Astrocyte (in vitro differentiated cells and primary cell): ENCODE results near the gene FAM135A. TPM values are rescaled to one million over a fixed set of nuclear protein-coding genes. Genes with fewer than 3 reads are reported as not detected.
A peak's percentile ranks its signal among the peaks of the same experiment; 100 is the strongest.

Experiments used
- DNase-seq: peaks from one replicate; pipeline ENCODE4 v3.0.0-alpha.2; 2010; ENCODE audit warnings: low read depth
- FAIRE-seq: peaks from 2 replicates; lab custom pipeline; 2011; peaks lifted over from hg19 to GRCh38; lab: Jason Lieb, UNC
- H2AFZ ChIP-seq: 2 replicates; pipeline ENCODE4 v1.6.0; 2012; ENCODE audit warnings: low read depth, low read length, inconsistent platforms
- H3K27ac ChIP-seq: 2 replicates; pipeline ENCODE4 v1.5.1; 2011; ENCODE audit warnings: low read depth, low read length, inconsistent platforms
- H3K27me3 ChIP-seq: 2 replicates; pipeline ENCODE4 v1.6.0; 2011; ENCODE audit warnings: low read length, inconsistent platforms; ENCODE audit not compliant: insufficient read depth
- H3K36me3 ChIP-seq: 2 replicates; pipeline ENCODE4 v1.5.1; 2011; ENCODE audit warnings: low read length, inconsistent platforms; ENCODE audit not compliant: insufficient read depth
- H3K4me1 ChIP-seq: 2 replicates; pipeline ENCODE4 v1.5.1; 2011; ENCODE audit warnings: low read length, inconsistent platforms; ENCODE audit not compliant: insufficient read depth
- H3K4me2 ChIP-seq: 2 replicates; pipeline ENCODE4 v1.6.0; 2012; ENCODE audit warnings: low read length, inconsistent platforms
- H3K4me3 ChIP-seq: 2 replicates; pipeline ENCODE4 v1.5.1; 2011; ENCODE audit warnings: low read depth, mild to moderate bottlenecking, low read length, inconsistent platforms; ENCODE audit not compliant: insufficient read depth
- H3K79me2 ChIP-seq: 2 replicates; pipeline ENCODE4 v1.6.0; 2012; ENCODE audit warnings: mild to moderate bottlenecking, low read length, inconsistent platforms; ENCODE audit not compliant: insufficient read depth
- H3K9ac ChIP-seq: 2 replicates; pipeline ENCODE4 v1.6.0; 2012; ENCODE audit warnings: mild to moderate bottlenecking, low read length, inconsistent platforms
- H3K9me3 ChIP-seq: 2 replicates; pipeline ENCODE4 v1.5.1; 2012; ENCODE audit warnings: low read depth, mild to moderate bottlenecking, low read length, inconsistent platforms; ENCODE audit not compliant: insufficient read depth
- H4K20me1 ChIP-seq: 2 replicates; pipeline ENCODE4 v1.6.0; 2012; ENCODE audit warnings: low read length, inconsistent platforms; ENCODE audit not compliant: insufficient read depth
- H3K27ac Mint-ChIP-seq: one replicate; pipeline ENCODE4 v1.8.0; 2021; ENCODE audit warnings: mild to moderate bottlenecking, mixed read lengths; ENCODE audit not compliant: unreplicated experiment
- H3K27me3 Mint-ChIP-seq: one replicate; pipeline ENCODE4 v1.8.0; 2021; ENCODE audit warnings: low read depth, mixed read lengths; ENCODE audit not compliant: unreplicated experiment
- H3K36me3 Mint-ChIP-seq: one replicate; pipeline ENCODE4 v1.8.0; 2021; ENCODE audit warnings: low read depth, mixed read lengths; ENCODE audit not compliant: unreplicated experiment
- H3K4me1 Mint-ChIP-seq: one replicate; pipeline ENCODE4 v1.8.0; 2021; ENCODE audit warnings: low read depth, mixed read lengths; ENCODE audit not compliant: unreplicated experiment
- H3K4me3 Mint-ChIP-seq: one replicate; pipeline ENCODE4 v1.8.0; 2021; ENCODE audit warnings: mild to moderate bottlenecking, moderate library complexity, mixed read lengths; ENCODE audit not compliant: unreplicated experiment
- H3K9me3 Mint-ChIP-seq: one replicate; pipeline ENCODE4 v1.8.0; 2021; ENCODE audit warnings: mild to moderate bottlenecking, mixed read lengths; ENCODE audit not compliant: unreplicated experiment
- CTCF ChIP-seq: IDR thresholded peaks from 2 replicates; pipeline ENCODE4 v1.5.1; 2011; ENCODE audit warnings: low read depth, mild to moderate bottlenecking, inconsistent platforms, low read length, moderate library complexity; ENCODE audit not compliant: insufficient read depth
- EZH2 ChIP-seq: IDR thresholded peaks from 2 replicates; pipeline ENCODE4 v1.6.1; 2012; ENCODE audit warnings: mild to moderate bottlenecking, low read length, inconsistent platforms; ENCODE audit not compliant: insufficient read depth
- total RNA-seq: library from RNA; stranded (reverse); gene quantifications from 2 replicates; pipeline ENCODE4 v1.2.1, GENCODE V29; 2021

The FAM135A gene
- total RNA-seq, 1 donor from 2014 or later = 10.0 TPM

GRCh38 chr6:70411542-70412251 lies 1.6 kb upstream of the FAM135A start:
- no peaks in the 10 kb centered on the region for H4K20me1 ChIP-seq
- H3K9ac ChIP-seq = no peak overlapping the region
- no peak overlapping the region for H3K4me3 ChIP-seq
- Mint-ChIP-seq H3K27ac (no peak overlapping the region), H3K9me3 (no peaks in the 10 kb centered on the region), H3K36me3 (no peaks in the 10 kb centered on the region), H3K4me3 (peak overlapping the region; percentile 12), H3K4me1 (peaks cover 7% of the 10 kb centered on the region), H3K27me3 (peaks cover 2% of the 10 kb centered on the region)
- FAIRE-seq = no peak
- no peaks in the 10 kb centered on the region for H3K9me3 ChIP-seq
- H3K27me3 ChIP-seq = no peaks in the 10 kb centered on the region
- no peak overlapping the region for H3K27ac ChIP-seq
- no peak for DNase-seq
- H2AFZ ChIP-seq = no peak overlapping the region
- H3K4me2 ChIP-seq = peak overlapping the region; percentile 97
- TF ChIP-seq CTCF (no peak), EZH2 (no peak)
- no peaks in the 10 kb centered on the region for H3K36me3 ChIP-seq
- H3K79me2 ChIP-seq = no peaks in the 10 kb centered on the region
- no peaks in the 10 kb centered on the region for H3K4me1 ChIP-seq

GRCh38 chr6:70412252-70413113 lies 825 bp upstream of the FAM135A start:
- no peaks in the 10 kb centered on the region for H3K9me3 Mint-ChIP-seq
- no peaks in the 10 kb centered on the region for H3K4me1 ChIP-seq
- peak; percentile 34 for FAIRE-seq

More at GRCh38 chr6:70412252-70413113, 825 bp upstream of the FAM135A start:
- H3K4me3 ChIP-seq = peak overlapping the region; percentile 95
- no peaks in the 10 kb centered on the region for H4K20me1 ChIP-seq
- peaks cover 2% of the 10 kb centered on the region for H3K27me3 Mint-ChIP-seq
- no peaks in the 10 kb centered on the region for H3K27me3 ChIP-seq
- no peaks in the 10 kb centered on the region for H3K36me3 Mint-ChIP-seq
- peaks cover 7% of the 10 kb centered on the region for H3K4me1 Mint-ChIP-seq
- peak overlapping the region; percentile 91 for H3K27ac Mint-ChIP-seq
- H3K4me3 Mint-ChIP-seq = peak overlapping the region; percentile 99
- no peaks in the 10 kb centered on the region for H3K9me3 ChIP-seq
- H2AFZ ChIP-seq = peak overlapping the region; percentile 98
- no peak for DNase-seq
- H3K9ac ChIP-seq = peak overlapping the region; percentile 93
- H3K27ac ChIP-seq = peak overlapping the region; percentile 66
- H3K79me2 ChIP-seq = no peaks in the 10 kb centered on the region
- H3K4me2 ChIP-seq = peak overlapping the region; percentile 97
- H3K36me3 ChIP-seq = no peaks in the 10 kb centered on the region
- TF ChIP-seq EZH2 (no peak), CTCF (no peak)
